NB4 (cell line): ENCODE measurements around the gene SVOP.

ENCODE experiments used
- DNase-seq: peaks from one replicate; pipeline ENCODE4 v3.0.0; 2010; ENCODE audit warnings: low read depth
- H3K4me3 ChIP-seq: one replicate; pipeline ENCODE4 v1.5.1; 2011; ENCODE audit warnings: mild to moderate bottlenecking, low read depth, low read length, moderate library complexity
- MYC ChIP-seq: IDR thresholded peaks from 2 replicates; pipeline ENCODE4 v1.6.1; 2011; ENCODE audit warnings: low read depth, low read length
- POLR2A ChIP-seq: IDR thresholded peaks from 2 replicates; pipeline ENCODE4 v1.6.1; 2011; ENCODE audit warnings: mild to moderate bottlenecking; ENCODE audit not compliant: insufficient read length; ENCODE audit errors: extremely low read depth
- TF ChIP-seq, protein P1 (sequence below): IDR thresholded peaks from 2 replicates; pipeline ENCODE4 v1.6.1; 2011; ENCODE audit warnings: low read depth, low read length
- TF ChIP-seq, protein P2 (sequence below): IDR thresholded peaks from one replicate; pipeline ENCODE4 v1.5.1; 2012; ENCODE audit warnings: low read depth, low read length

SVOP gene

DNA sequence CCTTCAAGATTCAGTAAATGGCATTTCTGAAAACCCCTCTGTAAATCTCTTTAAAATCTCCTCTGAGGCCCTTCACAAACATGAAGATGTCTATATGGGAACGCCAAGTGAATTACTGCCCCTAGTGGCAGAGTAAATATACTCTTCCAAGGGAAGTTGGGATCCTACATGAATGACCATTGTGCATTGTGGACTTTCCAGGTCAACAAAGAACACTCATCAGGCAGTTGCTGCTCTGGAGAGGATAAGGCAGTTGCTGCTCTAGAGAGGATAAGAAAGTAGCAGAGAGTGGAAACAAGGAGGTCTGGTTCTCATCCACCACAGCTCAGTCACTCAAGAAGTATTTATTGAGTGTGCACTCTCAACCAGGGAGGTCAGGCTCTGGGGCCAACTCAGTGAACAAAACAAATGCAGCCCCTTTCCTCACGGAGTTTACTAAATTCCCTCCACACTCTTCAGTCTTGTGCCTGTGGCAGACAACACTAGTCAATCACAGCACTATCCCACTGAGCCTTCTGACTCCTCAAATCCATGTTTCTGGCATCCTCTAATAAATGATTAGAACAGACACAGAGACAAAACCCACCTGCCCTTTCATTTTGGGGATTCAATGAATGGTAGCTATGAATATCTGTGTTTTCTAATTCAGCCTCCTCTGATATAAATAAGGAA lies 52.9 kb downstream of the SVOP start:
- no peak overlapping the region for H3K4me3 ChIP-seq
- peak; percentile 44 for DNase-seq
- no peak for TF ChIP-seq POLR2A
- TF ChIP-seq, protein P1, sequence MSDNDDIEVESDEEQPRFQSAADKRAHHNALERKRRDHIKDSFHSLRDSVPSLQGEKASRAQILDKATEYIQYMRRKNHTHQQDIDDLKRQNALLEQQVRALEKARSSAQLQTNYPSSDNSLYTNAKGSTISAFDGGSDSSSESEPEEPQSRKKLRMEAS = no peak
- TF ChIP-seq, protein P2, sequence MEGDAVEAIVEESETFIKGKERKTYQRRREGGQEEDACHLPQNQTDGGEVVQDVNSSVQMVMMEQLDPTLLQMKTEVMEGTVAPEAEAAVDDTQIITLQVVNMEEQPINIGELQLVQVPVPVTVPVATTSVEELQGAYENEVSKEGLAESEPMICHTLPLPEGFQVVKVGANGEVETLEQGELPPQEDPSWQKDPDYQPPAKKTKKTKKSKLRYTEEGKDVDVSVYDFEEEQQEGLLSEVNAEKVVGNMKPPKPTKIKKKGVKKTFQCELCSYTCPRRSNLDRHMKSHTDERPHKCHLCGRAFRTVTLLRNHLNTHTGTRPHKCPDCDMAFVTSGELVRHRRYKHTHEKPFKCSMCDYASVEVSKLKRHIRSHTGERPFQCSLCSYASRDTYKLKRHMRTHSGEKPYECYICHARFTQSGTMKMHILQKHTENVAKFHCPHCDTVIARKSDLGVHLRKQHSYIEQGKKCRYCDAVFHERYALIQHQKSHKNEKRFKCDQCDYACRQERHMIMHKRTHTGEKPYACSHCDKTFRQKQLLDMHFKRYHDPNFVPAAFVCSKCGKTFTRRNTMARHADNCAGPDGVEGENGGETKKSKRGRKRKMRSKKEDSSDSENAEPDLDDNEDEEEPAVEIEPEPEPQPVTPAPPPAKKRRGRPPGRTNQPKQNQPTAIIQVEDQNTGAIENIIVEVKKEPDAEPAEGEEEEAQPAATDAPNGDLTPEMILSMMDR = peak; percentile 86
- 0 out of 2 replicates have a peak, but pooled peaks have one; percentile 8 for TF ChIP-seq MYC

DNA sequence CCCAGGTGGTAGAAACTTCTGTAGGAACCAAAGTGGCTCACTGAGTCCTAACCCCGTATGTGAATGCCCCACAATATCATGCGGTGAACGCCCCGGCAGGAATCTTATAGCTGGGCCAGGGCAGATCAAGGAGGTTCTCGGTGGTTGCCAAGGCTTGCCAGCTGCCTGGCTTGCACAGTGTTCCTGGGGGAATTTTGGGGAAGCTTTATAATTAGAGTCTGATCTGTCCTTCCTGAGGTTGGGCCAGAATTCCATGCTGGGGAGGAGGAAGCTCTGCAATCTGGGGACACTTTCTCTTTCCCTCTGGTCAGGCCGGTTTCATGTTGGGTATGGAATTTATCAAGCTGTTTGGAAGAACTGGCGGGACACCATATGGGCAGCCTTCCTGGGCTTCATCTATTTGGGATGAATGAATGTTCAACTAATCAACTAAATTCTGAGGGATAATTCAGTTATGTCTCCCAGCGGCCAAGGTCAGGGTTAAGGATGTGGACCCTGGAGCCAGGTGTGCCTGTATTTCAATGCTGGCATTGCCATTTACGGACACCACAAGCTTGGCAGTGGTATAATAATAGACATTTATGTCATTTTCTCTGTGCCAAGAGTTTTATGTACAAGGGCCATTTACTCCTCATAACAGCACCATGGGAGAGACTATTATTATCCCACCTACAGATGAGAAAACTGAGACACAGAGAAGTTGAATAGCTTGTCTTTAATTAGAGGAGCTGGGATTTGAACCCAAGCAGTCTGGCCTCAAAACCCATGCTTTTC lies 54.3 kb downstream of the SVOP start:
- TF ChIP-seq, protein P1 = no peak
- no peak for TF ChIP-seq MYC
- TF ChIP-seq, protein P2 = no peak
- TF ChIP-seq POLR2A = no peak
- DNase-seq = no peak
- no peak overlapping the region for H3K4me3 ChIP-seq

DNA sequence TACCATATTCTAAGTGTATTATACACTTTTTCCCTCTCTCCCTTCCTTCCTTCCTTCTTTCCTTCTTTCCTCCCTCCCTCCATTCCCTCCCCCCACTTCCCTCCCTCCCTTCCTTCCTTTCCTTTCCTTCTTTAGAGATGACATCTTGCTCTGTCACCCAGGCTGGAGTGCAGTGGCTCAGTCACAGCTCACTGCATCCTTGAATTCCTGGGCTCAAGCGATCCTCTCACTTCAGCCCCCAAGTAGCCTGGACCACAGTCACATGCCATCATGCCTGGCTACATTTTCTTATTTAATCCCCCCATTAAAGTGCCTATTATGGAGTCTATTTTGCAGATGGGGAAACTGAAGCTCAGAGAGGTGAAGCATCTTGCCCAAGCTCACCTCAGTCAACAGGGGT lies 55.0 kb downstream of the SVOP start:
- DNase-seq = no peak
- TF ChIP-seq MYC (no peak), POLR2A (no peak)
- TF ChIP-seq, protein P1 = no peak
- TF ChIP-seq, protein P2 = no peak
- H3K4me3 ChIP-seq = no peak overlapping the region

DNA sequence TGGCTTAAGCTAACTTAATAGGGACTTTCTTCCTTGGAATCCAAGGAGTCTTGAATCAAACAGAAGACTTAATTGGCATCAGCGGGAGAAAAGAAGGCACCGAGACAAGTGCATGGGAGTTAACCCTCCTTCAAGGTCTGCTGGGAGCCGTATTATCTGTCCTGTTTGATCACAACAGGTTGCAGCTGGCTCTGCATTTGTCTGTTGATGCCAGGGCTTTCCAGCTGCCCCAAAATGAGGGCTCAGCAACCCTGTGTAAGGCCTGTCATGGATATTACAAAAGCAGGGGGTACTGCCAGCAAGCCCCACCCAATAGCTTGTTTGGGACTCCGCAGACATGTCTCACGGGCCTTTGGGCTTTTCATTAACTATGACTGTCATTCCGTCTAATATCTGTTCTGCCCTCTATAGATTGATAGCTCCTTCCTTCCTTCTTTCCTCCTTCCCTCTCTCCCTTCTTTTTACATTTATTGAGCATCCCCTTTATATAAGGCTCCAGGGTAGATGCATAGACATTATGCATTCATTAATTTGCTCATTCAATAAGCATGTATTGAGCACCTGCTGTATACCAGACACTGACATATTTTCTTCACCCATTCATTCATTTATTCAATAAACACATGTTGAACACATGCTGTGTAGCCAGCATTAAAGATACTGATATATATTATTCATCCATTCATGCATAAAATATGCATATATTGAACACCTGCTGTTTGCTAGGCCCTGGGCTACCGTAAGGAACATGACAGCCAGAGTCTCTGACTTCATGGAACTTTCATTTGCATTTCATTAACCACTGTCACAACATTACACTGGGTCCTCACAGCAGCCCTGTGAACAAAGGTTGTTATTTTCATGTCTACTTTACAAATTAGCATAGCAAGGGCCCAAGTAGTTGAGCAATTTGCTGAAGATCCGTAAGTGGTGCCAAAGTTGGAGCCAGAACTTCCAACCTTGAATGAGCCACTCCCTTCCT lies 56.2 kb downstream of the SVOP start:
- H3K4me3 ChIP-seq = no peak overlapping the region
- TF ChIP-seq, protein P2 = no peak
- TF ChIP-seq POLR2A = no peak
- TF ChIP-seq, protein P1 = no peak
- TF ChIP-seq MYC = no peak
- no peak for DNase-seq

- H3K4me3 ChIP-seq = no peak overlapping the region
- no peak for DNase-seq
- TF ChIP-seq MYC (no peak), POLR2A (no peak)
- TF ChIP-seq, protein P1 = no peak
- TF ChIP-seq, protein P2 = no peak
Measured at GRCh38 chr12:108962256-108962655, 58.6 kb downstream of the SVOP start.
